HG02981 (cell line): ENCODE results near the gene RAB35.

ENCODE experiments used
- ATAC-seq: cut with Tn5 transposase; IDR thresholded peaks from one replicate; pipeline ENCODE4 v1.9.1; 2021; ENCODE audit warnings: mild to moderate bottlenecking, moderate library complexity; ENCODE audit not compliant: unreplicated experiment

The RAB35 gene

DNA sequence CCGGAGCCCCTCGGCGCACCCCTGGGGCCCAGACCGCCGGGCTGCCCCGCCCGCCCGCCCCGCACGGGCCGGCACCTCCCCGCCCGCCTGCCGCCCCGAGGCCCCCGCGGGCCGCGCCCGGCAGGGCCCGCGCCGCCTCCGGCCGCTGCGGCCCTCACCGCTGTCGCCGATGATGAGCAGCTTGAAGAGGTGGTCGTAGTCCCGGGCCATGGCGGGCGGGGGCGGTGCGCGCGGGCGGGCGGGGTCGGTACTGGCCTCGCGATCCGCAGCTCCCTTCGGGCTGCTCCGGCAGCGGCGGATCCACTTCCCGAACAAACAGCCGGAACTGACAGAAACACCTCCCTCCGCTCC is at the start of gene RAB35:
Gene RAB35, minus strand, starts transcription at position 313 of the 351 bp plus-strand sequence. Its CDS starts 103 bp downstream, at position 210.
- ATAC-seq: no peak

DNA sequence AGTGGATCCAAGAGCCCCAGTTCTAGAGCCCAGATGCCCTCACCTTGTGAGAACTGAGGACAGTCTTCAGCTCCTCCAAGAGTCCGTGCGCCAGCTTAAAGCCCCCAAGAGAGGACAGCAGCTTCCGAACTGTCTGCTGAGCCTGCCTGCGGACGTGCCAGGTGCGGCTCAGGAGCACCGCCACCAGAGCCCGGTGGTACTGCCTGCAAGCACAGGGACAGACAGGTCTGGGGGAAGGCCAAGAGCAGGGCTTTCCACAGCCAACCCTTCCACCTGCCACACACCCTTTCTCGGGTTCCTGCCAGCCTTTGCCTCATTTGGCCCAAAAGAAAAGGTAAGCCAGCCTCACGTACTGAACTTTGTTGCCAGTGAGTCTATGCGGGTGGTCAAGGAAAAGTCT is 47.7 kb upstream of the RAB35 start:
- ATAC-seq: no peak

DNA sequence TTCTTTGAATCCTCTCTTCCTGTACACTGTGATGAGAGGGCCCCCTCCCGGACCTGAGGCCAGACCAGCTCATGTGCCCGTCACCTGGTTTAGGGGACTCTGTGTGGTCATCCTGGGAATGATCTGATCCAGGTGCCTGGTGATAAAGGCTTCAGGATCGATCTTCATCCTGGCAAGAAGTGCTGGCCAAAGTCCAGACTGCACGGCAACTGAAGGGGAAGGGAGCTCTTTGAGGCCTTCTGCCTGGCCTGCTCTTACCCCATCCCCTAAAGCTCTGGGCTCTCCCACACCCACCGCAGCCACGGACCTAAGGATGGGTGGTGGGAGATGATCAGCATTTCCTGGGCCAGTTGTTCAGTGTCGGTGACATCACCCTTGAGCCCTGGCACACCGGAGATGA is 46.2 kb upstream of the RAB35 start:
- ATAC-seq: no peak

DNA sequence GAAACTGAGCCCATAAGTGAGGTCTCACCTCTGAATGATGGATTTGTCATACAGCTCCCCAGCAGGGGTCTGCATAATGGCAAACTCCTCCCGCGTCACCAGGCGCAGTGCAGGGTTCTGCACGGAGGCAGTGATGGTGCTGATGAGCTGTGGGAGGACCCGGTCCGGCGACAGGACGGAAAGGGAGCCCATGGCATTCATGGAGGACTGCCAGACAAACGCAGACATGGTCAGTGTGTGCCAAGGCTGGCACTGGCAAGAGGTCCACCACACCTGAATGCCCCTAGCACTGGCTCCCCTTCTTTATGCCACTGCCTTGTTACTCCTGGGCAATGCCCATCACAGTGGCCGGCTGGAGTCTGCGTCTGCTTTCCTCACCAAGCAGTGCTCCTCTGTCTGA is 45.3 kb upstream of the RAB35 start:
- ATAC-seq: no peak

DNA sequence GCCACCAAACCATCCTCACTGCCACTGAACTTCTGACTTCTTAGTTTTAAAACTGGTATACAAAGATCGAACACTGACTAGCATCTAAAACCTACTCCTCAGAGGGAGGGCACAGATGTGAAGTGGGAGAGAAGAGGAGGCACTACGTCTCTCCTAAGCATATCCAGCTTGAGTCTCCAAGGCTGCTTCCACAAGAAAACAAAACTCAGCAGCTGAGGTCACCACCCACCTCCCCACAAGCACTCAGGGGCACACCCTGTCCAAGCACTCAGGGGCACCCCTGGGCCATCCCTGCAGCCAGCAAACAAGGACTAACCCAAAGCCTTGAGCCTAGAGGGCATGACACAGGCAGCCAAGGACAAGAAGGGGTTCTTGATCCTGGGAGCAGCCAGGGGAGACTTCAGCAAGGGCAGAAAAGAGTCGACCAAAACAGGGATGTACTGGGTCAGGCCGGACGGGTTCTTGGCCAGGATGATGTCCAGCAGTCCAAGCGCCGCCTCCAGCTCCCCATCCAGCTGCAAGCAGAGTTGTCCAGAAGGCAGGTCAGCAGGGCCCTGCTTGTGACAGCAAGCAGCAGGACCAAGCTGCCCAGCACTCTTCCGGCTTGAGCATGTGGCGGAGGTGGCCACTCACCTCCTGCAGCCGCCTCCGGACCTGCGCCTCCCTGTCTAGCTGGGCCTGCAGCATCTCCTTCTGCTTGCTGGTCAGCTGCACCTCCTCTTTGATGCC is 43.1 kb upstream of the RAB35 start:
- ATAC-seq: no peak

DNA sequence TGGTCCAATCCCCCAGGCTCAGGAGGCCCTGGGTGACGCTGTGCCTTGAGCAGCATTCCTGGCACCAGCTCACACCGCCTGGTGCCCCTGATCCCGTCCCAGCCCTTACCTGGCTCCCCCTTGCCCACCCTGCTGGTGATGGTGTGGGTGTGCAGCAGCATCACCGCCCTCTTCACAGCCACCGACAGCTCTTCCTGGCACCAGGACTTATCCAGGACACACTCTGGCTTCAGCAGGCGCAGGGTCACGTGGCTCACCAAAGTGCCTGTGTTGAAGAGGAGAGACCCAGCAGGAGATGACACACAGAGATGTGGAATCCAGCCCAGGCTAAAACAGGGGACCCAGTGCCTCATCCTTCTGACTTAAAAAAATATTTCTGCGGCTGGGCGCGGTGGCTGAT is 41.8 kb upstream of the RAB35 start:
- no peak for ATAC-seq

DNA sequence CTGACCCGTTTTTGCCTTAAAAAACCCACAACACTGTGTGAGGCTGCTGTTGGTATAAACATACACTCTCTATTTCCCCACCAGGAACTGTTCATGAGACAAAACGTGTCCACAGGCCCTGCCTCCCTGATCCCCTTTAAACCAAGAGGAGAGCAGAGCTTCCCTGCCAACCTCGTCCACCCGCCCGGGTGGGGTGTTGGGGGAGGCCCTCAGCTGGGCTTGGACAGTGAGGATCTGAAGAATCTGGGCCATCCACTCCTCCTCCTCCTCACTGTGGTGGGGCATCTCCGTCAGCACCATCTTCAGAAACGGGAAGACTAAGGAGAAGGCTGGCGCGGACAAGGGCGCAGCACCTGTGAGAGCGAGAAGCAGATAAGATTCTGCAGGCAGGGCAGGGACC is 41.1 kb upstream of the RAB35 start:
- no peak for ATAC-seq

DNA sequence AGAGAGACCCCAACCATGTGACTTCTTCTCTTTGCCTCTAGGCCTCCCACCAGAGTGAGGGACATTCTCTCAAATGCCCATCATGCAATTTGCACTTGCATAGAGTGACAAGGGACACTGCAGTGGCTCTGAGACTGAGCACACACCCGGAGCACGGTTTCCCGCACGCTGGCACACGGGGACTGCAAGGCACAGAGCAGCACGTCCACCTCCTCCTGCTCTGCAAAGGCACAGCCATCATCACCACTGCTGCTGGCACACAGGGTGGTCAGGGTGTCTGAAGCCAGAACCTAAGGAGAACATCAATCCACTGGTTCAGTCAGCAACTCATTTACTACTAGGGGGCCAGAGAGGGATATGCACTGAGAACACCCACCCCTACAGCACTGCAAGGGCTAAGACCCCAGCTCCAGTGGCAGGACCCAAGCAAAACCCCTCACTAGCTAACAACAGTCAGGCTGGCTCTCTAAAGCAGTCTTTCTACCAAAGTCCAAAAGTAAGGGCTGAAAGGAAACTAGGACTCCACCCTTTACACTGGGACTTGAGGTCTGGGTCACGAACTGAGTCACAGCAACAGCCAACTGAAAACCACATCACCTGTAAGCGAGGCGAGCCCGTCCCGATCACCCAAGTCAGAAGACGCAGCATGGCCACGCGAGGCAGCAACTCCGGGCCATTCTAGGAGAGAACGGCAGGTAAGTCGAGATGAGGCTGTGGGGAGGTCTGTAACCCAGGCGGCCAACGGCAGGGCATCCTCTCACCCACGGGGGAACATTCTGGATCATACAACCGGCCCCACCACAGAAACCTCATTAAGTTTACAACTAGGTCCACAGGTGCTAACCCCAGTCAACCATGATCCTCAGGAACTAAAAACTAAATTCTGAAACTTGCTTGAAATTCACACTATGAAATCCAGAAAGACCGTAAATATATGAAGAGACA is 40.0 kb upstream of the RAB35 start:
- no peak for ATAC-seq

DNA sequence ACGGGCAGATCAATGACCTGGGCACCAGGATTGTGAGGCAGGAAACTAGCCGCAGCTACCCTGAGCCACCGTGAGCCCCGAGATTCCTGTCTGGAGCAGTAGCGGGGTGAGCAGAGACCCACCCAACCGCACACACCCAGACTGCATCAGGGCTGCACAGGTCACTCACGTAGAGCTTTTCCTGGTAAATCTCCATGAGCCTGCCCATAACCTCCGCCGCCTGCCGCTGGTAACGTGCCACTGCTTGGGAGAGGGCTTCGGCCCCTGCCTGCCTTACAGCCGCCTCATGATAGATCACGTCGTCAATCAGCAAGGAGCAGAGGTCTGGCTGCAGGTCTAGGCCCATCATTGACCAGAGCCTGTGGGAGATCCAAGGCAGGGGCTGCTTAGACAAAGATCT is 38.5 kb upstream of the RAB35 start:
- no peak for ATAC-seq

DNA sequence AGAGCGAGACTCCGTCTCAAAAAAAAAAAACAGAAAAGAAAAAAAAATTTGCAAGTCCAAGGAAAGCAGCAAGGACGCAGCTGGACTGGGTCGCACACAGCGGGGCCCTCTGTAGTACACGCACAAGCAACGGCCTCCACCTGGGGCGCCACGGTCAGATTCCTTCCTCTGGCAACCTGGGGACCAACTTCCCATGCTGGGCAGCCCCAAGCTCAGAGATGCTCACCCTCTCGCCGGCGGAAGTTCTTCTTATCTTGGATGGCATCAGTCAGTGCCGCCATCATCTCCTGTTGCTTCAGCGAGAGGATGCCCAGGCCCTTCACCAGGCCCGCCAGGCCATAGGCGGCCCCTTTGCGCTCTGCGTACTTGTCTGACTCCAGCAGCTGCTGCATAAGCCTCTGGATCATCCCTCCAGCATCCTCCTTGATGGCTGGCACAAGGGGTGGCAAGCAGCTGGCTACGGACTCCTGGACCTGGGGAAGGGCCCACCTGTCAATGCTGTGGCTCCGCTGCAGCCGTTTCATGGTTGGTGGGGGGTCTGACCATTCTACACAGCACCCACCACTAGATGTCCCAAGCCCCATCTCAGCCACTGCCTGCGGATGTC is 34.5 kb upstream of the RAB35 start:
- ATAC-seq: no peak

DNA sequence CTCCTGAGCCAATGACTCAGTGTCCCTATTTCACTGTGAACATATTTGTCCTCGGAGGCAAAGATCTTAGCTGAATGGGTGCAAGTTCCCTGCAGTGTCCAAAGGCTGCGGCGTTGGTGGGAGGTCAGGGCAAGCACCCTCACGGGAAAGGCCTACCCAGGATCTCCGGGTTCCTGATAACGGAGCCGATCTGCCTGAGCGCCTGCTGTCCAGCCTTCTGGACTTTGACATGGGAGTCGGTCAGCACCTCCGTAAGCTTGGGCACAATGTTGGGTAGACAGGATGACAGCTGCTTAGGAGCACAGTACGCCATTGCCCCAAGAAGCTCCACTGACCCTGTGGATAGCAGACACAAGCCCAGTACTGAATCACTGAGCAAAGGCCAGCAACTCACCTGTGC is 31.5 kb upstream of the RAB35 start:
- no peak for ATAC-seq

DNA sequence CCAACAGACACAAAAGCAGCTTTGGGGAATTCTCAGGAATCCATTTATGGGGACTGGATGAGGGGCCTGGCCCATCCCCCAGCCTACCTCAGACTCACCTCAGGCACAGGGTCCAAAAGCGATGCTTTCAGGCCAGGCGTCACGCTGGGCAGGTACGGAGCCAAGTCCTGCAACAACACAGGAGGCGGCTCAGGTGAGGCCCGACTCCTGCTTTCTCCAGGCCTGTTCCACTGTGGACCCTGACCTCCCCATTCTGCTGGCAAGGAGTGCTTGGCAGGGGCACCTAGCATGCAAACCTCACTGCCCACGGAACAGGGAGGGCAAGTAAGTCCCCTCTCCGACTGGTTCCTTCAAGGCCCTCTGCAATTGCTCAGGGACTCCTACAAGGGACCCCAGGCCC is 28.6 kb upstream of the RAB35 start:
- ATAC-seq: no peak

DNA sequence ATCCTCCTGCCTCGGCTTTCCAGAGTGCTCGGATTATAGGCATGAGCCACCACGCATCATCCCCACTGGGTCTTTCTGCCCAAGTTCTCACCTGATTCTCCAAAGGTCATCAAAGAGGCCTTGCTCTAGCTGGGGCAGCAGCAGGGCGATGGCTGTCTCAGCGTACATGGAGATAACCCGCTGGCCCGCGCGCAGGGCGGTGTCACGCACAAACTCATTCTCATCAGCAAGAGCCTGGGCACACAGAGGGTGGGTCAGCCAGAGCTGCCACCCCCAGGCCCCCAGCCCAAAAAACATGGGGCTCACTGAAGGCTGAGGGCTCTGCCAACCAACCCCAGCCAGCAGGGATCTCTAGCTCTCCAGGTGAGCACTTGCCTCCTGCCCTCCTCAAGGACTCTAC is 27.7 kb upstream of the RAB35 start:
- no peak for ATAC-seq

DNA sequence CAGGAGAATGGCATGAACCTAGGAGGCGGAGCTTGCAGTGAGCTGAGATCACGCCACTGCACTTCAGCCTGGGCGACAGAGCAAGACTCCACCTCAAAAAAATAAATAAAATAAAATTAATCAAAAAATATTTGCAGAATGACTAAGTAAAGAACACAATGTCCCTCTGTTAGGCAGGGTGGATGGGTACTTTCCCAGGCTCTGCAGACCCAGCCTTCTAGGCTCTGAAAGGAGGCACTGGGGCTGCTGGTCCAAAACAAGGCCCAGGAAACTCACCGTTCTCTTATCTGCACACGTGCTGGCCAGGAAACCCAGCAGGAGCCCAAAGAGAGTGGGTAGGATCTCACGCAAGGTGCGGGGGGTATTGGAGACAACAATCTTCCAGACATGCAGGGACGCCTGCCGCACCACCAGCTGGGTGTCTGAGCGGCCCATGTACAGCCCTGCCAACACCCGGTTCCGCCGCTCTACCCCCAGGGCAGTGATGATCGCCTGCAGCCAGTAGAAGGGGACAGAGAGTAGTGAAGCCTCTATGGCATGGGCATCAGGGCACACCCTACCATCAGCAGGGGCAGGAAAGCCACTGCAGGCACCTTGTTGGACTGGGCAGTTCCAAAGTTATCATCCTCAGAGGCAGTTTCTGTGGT is 25.8 kb upstream of the RAB35 start:
- ATAC-seq: no peak

DNA sequence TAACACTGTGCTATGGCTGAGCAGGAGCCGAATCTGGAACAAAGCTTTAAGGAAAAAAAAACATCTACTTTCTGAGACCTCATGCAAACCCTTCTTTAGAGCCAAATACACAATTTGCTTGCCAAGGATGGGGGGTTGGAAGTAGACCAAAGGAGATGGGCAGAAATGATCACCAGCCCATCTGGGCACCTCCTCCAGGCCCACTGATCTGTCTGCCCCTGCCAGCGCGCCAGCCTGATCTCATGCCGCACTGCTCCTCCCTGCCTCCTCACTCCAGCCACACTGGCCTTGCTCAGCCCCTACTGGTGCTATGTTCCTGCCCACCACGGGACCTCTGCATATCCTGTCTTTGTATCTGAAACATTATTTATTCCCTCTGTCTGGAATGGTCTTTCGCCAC is 24.8 kb upstream of the RAB35 start:
- ATAC-seq: no peak

DNA sequence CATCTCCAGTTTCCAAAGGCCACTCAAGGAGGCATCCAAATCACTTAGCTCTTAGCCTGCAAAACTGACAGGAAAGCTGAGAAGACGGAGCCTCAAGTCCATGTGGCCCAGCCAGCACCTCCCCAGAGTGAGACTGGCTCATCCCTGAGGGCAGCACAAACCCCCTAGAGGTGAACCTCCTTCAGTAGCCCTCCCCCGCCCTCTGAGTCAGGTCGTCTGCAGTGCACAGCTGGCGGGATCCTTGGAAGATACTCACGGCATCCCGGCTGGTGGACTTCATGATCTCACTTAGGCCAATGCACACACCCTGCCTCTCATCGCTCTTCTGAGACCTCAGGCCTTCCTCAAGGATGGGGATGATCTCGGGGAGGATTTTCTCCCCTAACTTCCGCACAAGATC is 24.1 kb upstream of the RAB35 start:
- ATAC-seq: no peak

DNA sequence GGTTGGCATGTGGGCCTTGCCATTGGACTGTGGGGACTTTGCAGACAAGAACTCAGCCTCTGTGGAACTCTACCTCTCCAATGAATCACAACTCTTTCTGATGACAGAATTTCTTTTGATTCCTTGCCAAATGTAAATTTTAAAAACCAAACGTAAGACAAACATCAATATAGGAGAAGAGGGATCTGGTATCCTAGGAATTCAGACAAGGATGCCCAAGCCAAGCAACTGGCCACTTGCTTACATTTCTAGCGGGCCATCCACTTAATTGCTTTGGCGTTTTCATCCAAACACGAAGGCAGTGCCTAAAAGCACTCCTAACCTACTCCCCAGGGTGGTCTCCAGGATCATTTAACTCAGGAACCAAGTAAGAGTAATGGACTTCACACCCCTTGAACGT is 23.4 kb upstream of the RAB35 start:
- ATAC-seq: no peak

DNA sequence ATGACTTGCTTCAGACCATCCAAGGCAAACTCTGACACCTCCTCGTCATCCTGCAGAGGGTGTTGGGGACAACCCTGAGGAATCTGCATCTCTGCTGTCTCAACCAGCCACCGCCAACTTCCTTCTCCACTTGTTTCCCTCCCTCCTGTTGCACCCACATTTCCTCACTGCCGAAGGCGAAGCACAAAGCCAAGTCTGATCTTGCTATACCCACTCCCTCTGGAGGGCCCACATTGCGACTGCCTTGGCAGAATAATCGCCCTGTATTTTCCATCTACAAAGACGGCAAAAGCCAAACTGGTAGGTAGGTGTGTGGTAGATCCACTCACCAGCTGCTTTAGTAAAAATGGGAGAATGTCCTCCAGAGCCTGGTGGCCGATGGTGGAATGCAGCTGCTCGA is 21.8 kb upstream of the RAB35 start:
- ATAC-seq: no peak

DNA sequence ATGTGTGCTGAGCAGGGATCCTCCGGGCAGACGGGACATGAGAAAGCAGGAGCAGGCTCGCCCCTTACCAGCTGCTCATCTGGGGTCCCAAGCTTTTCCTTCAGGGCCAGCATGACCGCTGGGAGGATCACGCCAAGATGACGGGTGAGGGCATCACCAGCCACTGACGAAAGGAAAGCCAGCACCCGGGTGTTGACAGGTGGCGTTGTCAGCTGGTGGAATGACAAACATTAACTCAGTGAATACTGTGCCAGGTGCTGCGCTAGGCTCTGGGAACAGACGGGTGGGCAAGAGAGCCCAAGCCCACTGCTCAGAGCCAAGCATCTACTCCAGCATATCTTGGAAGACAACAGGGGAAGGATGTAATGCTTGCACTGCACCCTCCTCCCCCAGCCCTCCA is 21.3 kb upstream of the RAB35 start:
- ATAC-seq: no peak

DNA sequence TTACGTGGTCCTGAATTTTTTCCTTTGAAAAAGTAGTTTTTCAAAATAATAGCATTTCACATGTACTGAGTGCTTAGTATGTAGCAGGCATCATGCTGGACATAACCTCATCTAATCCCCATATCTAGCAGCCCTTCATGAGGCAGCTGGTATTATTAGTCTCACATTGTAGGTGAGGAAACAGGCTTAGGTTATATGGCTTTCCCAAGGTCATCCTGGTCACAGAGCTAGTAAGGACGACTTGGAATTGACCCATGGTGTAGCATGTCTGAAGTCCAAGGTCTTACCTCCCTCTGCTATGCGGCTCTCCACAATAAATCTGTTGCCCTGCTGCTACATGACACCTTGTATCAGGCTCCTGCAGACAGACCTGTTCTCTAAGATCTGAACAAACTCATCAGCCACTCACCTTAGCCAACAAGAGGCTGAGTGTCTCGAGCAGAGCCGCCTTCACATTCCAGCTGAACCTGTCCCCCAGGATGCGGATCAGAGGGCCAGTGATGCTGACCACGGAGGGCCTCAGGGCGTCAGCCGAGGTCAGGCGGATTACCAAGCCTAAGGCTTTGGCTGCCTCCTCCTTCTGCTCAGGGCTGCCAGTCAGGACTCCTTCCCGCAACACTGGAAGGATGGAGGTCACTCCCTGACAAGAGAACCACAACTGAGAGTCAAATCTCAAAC is 19.7 kb upstream of the RAB35 start:
- ATAC-seq: no peak
